ENCODE data around the gene LETM1. TPM values are rescaled to one million over a fixed set of nuclear protein-coding genes. Genes with fewer than 3 reads are reported as not detected.

LETM1 gene
- total and polyA plus RNA-seq, 4 donors = 12.2 to 46.9 (median 24.1) TPM

GRCh38 chr4:1859389-1859753, 3.4 kb upstream of the LETM1 start:
- H3K9me3 ChIP-seq (ENCODE audit: control insufficient read depth in 4 of 4, low read length in 3 of 4) = no peaks in the 10 kb centered on the region
- no peak for DNase-seq (ENCODE audit: low spot score)
- no peaks in the 10 kb centered on the region for H3K27me3 ChIP-seq (ENCODE audit: control insufficient read depth in 4 of 4, insufficient read depth in 4 of 4, low read length in 3 of 4)
- TF ChIP-seq RAD21 (IDR thresholded peaks at IDR 0.05) (peak; percentile 7 to 22), EGR1 (IDR thresholded peaks at IDR 0.05; ENCODE audit: low read depth in 2 of 2) (no peak)
- 95% methylated on average over 1 of the region's 1 CpG for WGBS
- no peak overlapping the region for H3K9ac ChIP-seq (ENCODE audit: low read depth in 1 of 2, low read length in 2 of 2)
- H3K27ac ChIP-seq (ENCODE audit: low read depth in 1 of 2, low read length in 2 of 2) = no peak overlapping the region
- H3K4me1 ChIP-seq (ENCODE audit: control insufficient read depth in 4 of 4, insufficient read depth in 4 of 4, low read length in 3 of 4) = peaks cover 7 to 26% (median 16%) of the 10 kb centered on the region in 4 donors
- H3K4me3 ChIP-seq (ENCODE audit: low read depth in 1 of 3, low read length in 3 of 3) = no peak overlapping the region
- no peaks in the 10 kb centered on the region for H3K36me3 ChIP-seq (ENCODE audit: control insufficient read depth in 4 of 4, insufficient read depth in 3 of 4, low read depth in 1 of 4, low read length in 3 of 4)

DNA sequence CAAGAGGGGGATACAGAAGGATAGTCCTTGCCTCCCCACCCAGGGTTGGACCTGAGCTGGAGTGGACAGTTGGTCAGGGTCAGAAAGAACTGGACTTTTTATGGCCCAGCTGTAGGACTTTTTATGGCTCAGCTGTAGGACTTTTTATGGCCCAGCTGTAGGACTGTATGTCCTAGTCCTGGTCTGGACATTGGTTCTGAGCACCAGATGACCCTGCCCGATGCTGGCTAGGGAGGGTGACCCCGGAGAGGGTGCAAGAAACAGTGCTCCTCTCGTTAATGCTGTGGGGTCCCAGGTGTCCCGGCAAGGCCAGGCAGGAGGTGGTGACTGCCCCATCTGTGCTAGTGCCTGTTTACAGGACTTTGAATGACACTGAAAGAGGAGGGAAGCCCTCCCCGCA, 2.0 kb upstream of the LETM1 start:
- WGBS = 89% methylated on average over 5 of the region's 5 CpGs

GRCh38 chr4:1856943-1857699, 1.2 kb upstream of the LETM1 start:
- no peaks in the 10 kb centered on the region for H3K27me3 ChIP-seq (ENCODE audit: control insufficient read depth in 4 of 4, insufficient read depth in 4 of 4, low read length in 3 of 4)
- TF ChIP-seq MAX (IDR thresholded peaks at IDR 0.05) (no peak), FOXA1 (IDR thresholded peaks at IDR 0.05) (no peak), FOXA2 (IDR thresholded peaks at IDR 0.05) (no peak), GABPA (IDR thresholded peaks at IDR 0.05 in 1 of 2, conservative IDR thresholded peaks at IDR 0.05 in 1 of 2) (no peak), HNF4G (IDR thresholded peaks at IDR 0.05) (no peak), YY1 (IDR thresholded peaks at IDR 0.05) (no peak), EGR1 (IDR thresholded peaks at IDR 0.05; ENCODE audit: low read depth in 2 of 2) (no peak), JUND (IDR thresholded peaks at IDR 0.05) (no peak), ATF3 (IDR thresholded peaks at IDR 0.05) (no peak), RXRA (IDR thresholded peaks at IDR 0.05) (no peak), NR2F2 (IDR thresholded peaks at IDR 0.05) (no peak)
- peak overlapping the region in 1 of 2 donors; percentile 56 for H3K27ac ChIP-seq (ENCODE audit: low read depth in 1 of 2, low read length in 2 of 2)
- peaks cover 6 to 27% (median 17%) of the 10 kb centered on the region in 4 donors for H3K4me1 ChIP-seq (ENCODE audit: control insufficient read depth in 4 of 4, insufficient read depth in 4 of 4, low read length in 3 of 4)
- 30% methylated on average over 32 of the region's 32 CpGs for WGBS
- H3K36me3 ChIP-seq (ENCODE audit: control insufficient read depth in 4 of 4, insufficient read depth in 3 of 4, low read depth in 1 of 4, low read length in 3 of 4) = no peaks in the 10 kb centered on the region
- peak overlapping the region in 1 of 2 donors; percentile 57 for H3K9ac ChIP-seq (ENCODE audit: low read depth in 1 of 2, low read length in 2 of 2)
- H3K4me3 ChIP-seq (ENCODE audit: low read depth in 1 of 3, low read length in 3 of 3) = peak overlapping the region; percentile 89 to 95 (median 92)
- DNase-seq (ENCODE audit: low spot score) = no peak
- no peaks in the 10 kb centered on the region for H3K9me3 ChIP-seq (ENCODE audit: control insufficient read depth in 4 of 4, low read length in 3 of 4)

More for the DNA sequence above, 2.0 kb upstream of the LETM1 start:
- Histone ChIP-seq H3K4me3 (ENCODE audit: low read depth in 1 of 3, low read length in 3 of 3) (no peak overlapping the region), H3K27me3 (ENCODE audit: control insufficient read depth in 4 of 4, insufficient read depth in 4 of 4, low read length in 3 of 4) (no peaks in the 10 kb centered on the region), H3K9ac (ENCODE audit: low read depth in 1 of 2, low read length in 2 of 2) (no peak overlapping the region), H3K4me1 (ENCODE audit: control insufficient read depth in 4 of 4, insufficient read depth in 4 of 4, low read length in 3 of 4) (peaks cover 6 to 26% (median 15%) of the 10 kb centered on the region in 4 donors), H3K36me3 (ENCODE audit: control insufficient read depth in 4 of 4, insufficient read depth in 3 of 4, low read depth in 1 of 4, low read length in 3 of 4) (no peaks in the 10 kb centered on the region), H3K9me3 (ENCODE audit: control insufficient read depth in 4 of 4, low read length in 3 of 4) (no peaks in the 10 kb centered on the region), H3K27ac (ENCODE audit: low read depth in 1 of 2, low read length in 2 of 2) (no peak overlapping the region)
- no peak for DNase-seq (ENCODE audit: low spot score)
- TF ChIP-seq FOXA1 (IDR thresholded peaks at IDR 0.05) = no peak
- TF ChIP-seq FOXA2 (IDR thresholded peaks at IDR 0.05) = no peak
- no peak for TF ChIP-seq RAD21 (IDR thresholded peaks at IDR 0.05)
- TF ChIP-seq NR2F2 (IDR thresholded peaks at IDR 0.05) = no peak

All from liver (tissue), 9 donors.